Tibial artery (tissue), 4 donors: ENCODE results near the gene RFX4.

Experiments
- DNase-seq, 2 donors: peaks; one replicate each; pipeline ENCODE4 v3.0.0-alpha.2; 2019
- H3K27ac ChIP-seq, 2 donors: fragments of 200-600 bp; sonication (generic) in 1 of 2; 1 replicate in 1 of 2; 2 replicates in 1 of 2; pipeline ENCODE4 v1.5.1; 2018 to 2019; ENCODE audit warnings: mild to moderate bottlenecking in 1 of 2
- H3K27me3 ChIP-seq, 2 donors: fragments of 200-600 bp; sonication (generic) in 1 of 2; one replicate each; pipeline versions ENCODE4 v1.5.1 to v1.6.0; 2016 to 2019
- H3K36me3 ChIP-seq, 3 donors: fragments of 200-600 bp; sonication (generic) in 2 of 3; one replicate each; pipeline ENCODE4 v1.5.1; 2016 to 2019; ENCODE audit warnings: mild to moderate bottlenecking in 2 of 3
- H3K4me1 ChIP-seq, 4 donors: fragments of 200-600 bp; sonication (generic) in 2 of 4; 1 replicate in 3 of 4; 2 replicates in 1 of 4; pipeline ENCODE4 v1.5.1; 2016 to 2019
- H3K4me3 ChIP-seq, 2 donors: fragments of 200-600 bp; sonication (generic) in 1 of 2; 1 replicate in 1 of 2; 2 replicates in 1 of 2; pipeline ENCODE4 v1.5.1; 2018 to 2019; ENCODE audit warnings: mild to moderate bottlenecking in 2 of 2
- H3K9me3 ChIP-seq, 3 donors: fragments of 200-600 bp; sonication (generic) in 1 of 3; one replicate each; pipeline ENCODE4 v1.5.1; 2016 to 2019
- CTCF ChIP-seq, 2 experiments: fragments of 200-600 bp in 1 of 2; fragments of 450-650 bp in 1 of 2; IDR thresholded peaks; one replicate each; pipeline ENCODE4 v1.5.1; 2017 to 2019; ENCODE audit warnings: antibody characterized with exemption in 2 of 2, mild to moderate bottlenecking in 1 of 2, moderate library complexity in 1 of 2
- intact Hi-C: fragments of 100-400 bp; cut with DNase I; formaldehyde crosslinking; loops from one replicate; pipeline ENCODE4 v1.15.0; 2023; ENCODE audit warnings: low total_unique reads

The RFX4 gene

GRCh38 chr12:106745181-106745745, 162.5 kb downstream of the RFX4 start:
- H3K4me1 ChIP-seq: no peaks in the 10 kb centered on the region
- TF ChIP-seq CTCF (IDR thresholded peaks at IDR 0.05): no peak
- no peak overlapping the region for H3K4me3 ChIP-seq
- no peaks in the 10 kb centered on the region for H3K27me3 ChIP-seq
- intact Hi-C loops: no loop called here
- H3K27ac ChIP-seq: no peak overlapping the region
- H3K9me3 ChIP-seq: no peaks in the 10 kb centered on the region
- DNase-seq: no peak
- no peaks in the 10 kb centered on the region for H3K36me3 ChIP-seq

GRCh38 chr12:106747973-106748436, 165.2 kb downstream of the RFX4 start:
- no peaks in the 10 kb centered on the region for H3K9me3 ChIP-seq
- no peak for TF ChIP-seq CTCF (IDR thresholded peaks at IDR 0.05)
- intact Hi-C loops: no loop called here
- no peak overlapping the region for H3K4me3 ChIP-seq
- H3K27me3 ChIP-seq: no peaks in the 10 kb centered on the region
- H3K4me1 ChIP-seq: no peaks in the 10 kb centered on the region
- H3K36me3 ChIP-seq: no peaks in the 10 kb centered on the region
- no peak for DNase-seq
- H3K27ac ChIP-seq: no peak overlapping the region

- H3K27ac ChIP-seq: no peak overlapping the region
- intact Hi-C loops: no loop called here
- no peaks in the 10 kb centered on the region for H3K36me3 ChIP-seq
- no peak for TF ChIP-seq CTCF (IDR thresholded peaks at IDR 0.05)
- no peaks in the 10 kb centered on the region for H3K4me1 ChIP-seq
- no peaks in the 10 kb centered on the region for H3K9me3 ChIP-seq
- H3K4me3 ChIP-seq: no peak overlapping the region
- H3K27me3 ChIP-seq: no peaks in the 10 kb centered on the region
- no peak for DNase-seq
Measured at GRCh38 chr12:106750524-106750923, 167.7 kb downstream of the RFX4 start.

GRCh38 chr12:106753526-106753925, 170.7 kb downstream of the RFX4 start:
- Histone ChIP-seq H3K27ac (no peak overlapping the region), H3K9me3 (no peaks in the 10 kb centered on the region), H3K4me1 (peaks cover 0 to 16% (median 2%) of the 10 kb centered on the region in 4 donors), H3K36me3 (no peaks in the 10 kb centered on the region), H3K27me3 (no peaks in the 10 kb centered on the region), H3K4me3 (no peak overlapping the region)
- TF ChIP-seq CTCF (IDR thresholded peaks at IDR 0.05): no peak
- no peak for DNase-seq
- intact Hi-C loops: no loop called here

GRCh38 chr12:106754331-106754730, 171.5 kb downstream of the RFX4 start:
- no peaks in the 10 kb centered on the region for H3K9me3 ChIP-seq
- H3K36me3 ChIP-seq: no peaks in the 10 kb centered on the region
- no peaks in the 10 kb centered on the region for H3K27me3 ChIP-seq
- no peak for DNase-seq
- no peak overlapping the region for H3K4me3 ChIP-seq
- H3K27ac ChIP-seq: no peak overlapping the region
- H3K4me1 ChIP-seq: peaks cover 0 to 24% (median 6%) of the 10 kb centered on the region in 4 donors
- intact Hi-C loops: no loop called here
- no peak for TF ChIP-seq CTCF (IDR thresholded peaks at IDR 0.05)
